ENCODE data around the gene BRF1.

GRCh38 chr14:105292826-105293711 lies 7.7 kb downstream of the BRF1 start:
- no peak for TF ChIP-seq CTCF (conservative IDR thresholded peaks at IDR 0.05)
- no peak for TF ChIP-seq ZFX (IDR thresholded peaks at IDR 0.05)
